Measurements from ENCODE around the gene DUSP19. TPM values are rescaled to one million over a fixed set of nuclear protein-coding genes. Genes with fewer than 3 reads are reported as not detected.

Gene DUSP19
- total RNA-seq, 1 experiment from 2014 or later: 1.8 TPM

- no peaks in the 10 kb centered on the region for H3K9me3 ChIP-seq (ENCODE audit: control insufficient read depth, low read depth, low read length)
- Mint-ChIP-seq H3K4me1 (peaks cover 43 to 51% of the 10 kb centered on the region in 2 experiments), H3K27ac (peak overlapping the region in 2 of 3 experiments; percentile 91 to 92; a peak in 3 of 7 replicates), H3K36me3 (ENCODE audit: insufficient read depth in 1 of 3, low read depth in 3 of 3) (no peaks in the 10 kb centered on the region; a peak in 2 of 7 replicates), H3K9me3 (no peaks in the 10 kb centered on the region), H3K4me3 (peak overlapping the region; percentile 89 to 95), H3K27me3 (ENCODE audit: low read depth) (peaks cover 9% of the 10 kb centered on the region)
- H3K18ac ChIP-seq (ENCODE audit: insufficient read length, low read depth, low read length): no peak overlapping the region
- H4K20me1 ChIP-seq (ENCODE audit: control insufficient read depth, insufficient read depth, insufficient read length): no peaks in the 10 kb centered on the region
- H2BK20ac ChIP-seq (ENCODE audit: low read depth, low read length, poor library complexity, severe bottlenecking): no peak overlapping the region
- H3K79me1 ChIP-seq (ENCODE audit: insufficient read depth, low read depth, low read length, poor library complexity, severe bottlenecking): peaks cover 2% of the 10 kb centered on the region
- peak overlapping the region; percentile 83 for H3K4me2 ChIP-seq (ENCODE audit: insufficient read depth, insufficient read length, low read length)
- H3K23me2 ChIP-seq (ENCODE audit: insufficient read length, low read depth, low read length, poor library complexity, severe bottlenecking): peaks cover 6% of the 10 kb centered on the region
- no peak overlapping the region for H2AFZ ChIP-seq (ENCODE audit: low read length)
- peak overlapping the region; percentile 46 for H3K9ac ChIP-seq (ENCODE audit: extremely low read depth, insufficient read length, low read length)
- DNase-seq: no peak
- H4K91ac ChIP-seq (ENCODE audit: insufficient read length, low read depth, low read length): no peak overlapping the region
- no peak overlapping the region for H2BK12ac ChIP-seq (ENCODE audit: insufficient read length, low read depth, low read length)
- no CpG with 5 or more reads among the region's 2 CpGs for WGBS (ENCODE audit: extremely low coverage, insufficient read length, low lambda C conversion rate)
- no peak overlapping the region for H3T11ph ChIP-seq (ENCODE audit: low read length)
- no peak overlapping the region for H3K4ac ChIP-seq (ENCODE audit: low read depth, low read length)
- peaks cover 42% of the 10 kb centered on the region for H3K79me2 ChIP-seq (ENCODE audit: insufficient read depth, low read length)
- H3K27me3 ChIP-seq (ENCODE audit: insufficient read depth, low read length): no peaks in the 10 kb centered on the region
- H3K23ac ChIP-seq (ENCODE audit: insufficient read length, low read depth, low read length): no peak overlapping the region
- H2AK5ac ChIP-seq (ENCODE audit: insufficient read length, low read length): no peak overlapping the region
- no peak overlapping the region for H3K14ac ChIP-seq (ENCODE audit: insufficient read depth, low read length)
- no peak overlapping the region for H4K8ac ChIP-seq (replicated peaks; ENCODE audit: insufficient read length, low read depth, low read length)
- no peak overlapping the region for H2BK5ac ChIP-seq (ENCODE audit: insufficient read length, low read length)
- no peak for TF ChIP-seq CTCF (conservative IDR thresholded peaks at IDR 0.05)
- no peak overlapping the region for H2BK120ac ChIP-seq (ENCODE audit: low read depth, low read length, poor library complexity, severe bottlenecking)
- H3K56ac ChIP-seq (ENCODE audit: insufficient read length, low read depth, low read length): no peak overlapping the region
- no peak overlapping the region for H3K27ac ChIP-seq (ENCODE audit: insufficient read length, low read depth, low read length)
- H4K5ac ChIP-seq (ENCODE audit: insufficient read length, low read depth, low read length): no peak overlapping the region
- no peak overlapping the region for H2BK15ac ChIP-seq (ENCODE audit: low read depth, low read length)
- no peaks in the 10 kb centered on the region; the same call in 1 of the 2 replicates for H3K4me1 ChIP-seq (ENCODE audit: insufficient read depth, low read length)
These were observed 42.4 kb upstream of the DUSP19 start for GRCh38 chr2:183035954-183036669.
